GM21528 (cell line): Measurements from ENCODE around the gene DSG4.

ENCODE experiments used
- ATAC-seq: cut with Tn5 transposase; IDR thresholded peaks from one replicate; pipeline ENCODE4 v1.9.1; 2021; ENCODE audit warnings: mild to moderate bottlenecking, moderate library complexity; ENCODE audit not compliant: unreplicated experiment, low FRiP score

The DSG4 gene

GRCh38 chr18:31403409-31403808, 26.8 kb downstream of the DSG4 start:
- ATAC-seq = no peak

GRCh38 chr18:31407649-31408048, 31.1 kb downstream of the DSG4 start:
- no peak for ATAC-seq

GRCh38 chr18:31409276-31409675, 32.7 kb downstream of the DSG4 start:
- ATAC-seq = no peak

- no peak for ATAC-seq
Observed at GRCh38 chr18:31410716-31411483, 34.3 kb downstream of the DSG4 start.

- ATAC-seq = no peak
Observed at GRCh38 chr18:31413137-31413536, 36.6 kb downstream of the DSG4 start.

- ATAC-seq = no peak
Observed at GRCh38 chr18:31417850-31418249, 41.3 kb downstream of the DSG4 start.

GRCh38 chr18:31419457-31419932, 42.9 kb downstream of the DSG4 start:
- ATAC-seq = no peak

GRCh38 chr18:31420032-31420431, 43.5 kb downstream of the DSG4 start:
- ATAC-seq = no peak

GRCh38 chr18:31420524-31420923, 43.9 kb downstream of the DSG4 start:
- no peak for ATAC-seq

- peak; percentile 70 for ATAC-seq
Observed at GRCh38 chr18:31424383-31424988, 47.9 kb downstream of the DSG4 start.

GRCh38 chr18:31426021-31426420, 49.4 kb downstream of the DSG4 start:
- ATAC-seq = no peak

GRCh38 chr18:31426871-31427406, 50.4 kb downstream of the DSG4 start:
- ATAC-seq = no peak

- no peak for ATAC-seq
Observed at GRCh38 chr18:31428211-31428610, 51.6 kb downstream of the DSG4 start.

- no peak for ATAC-seq
Observed at GRCh38 chr18:31429623-31430022, 53.0 kb downstream of the DSG4 start.

GRCh38 chr18:31430072-31430471, 53.5 kb downstream of the DSG4 start:
- no peak for ATAC-seq

- no peak for ATAC-seq
Observed at GRCh38 chr18:31430554-31430953, 54.0 kb downstream of the DSG4 start.

GRCh38 chr18:31432316-31432715, 55.7 kb downstream of the DSG4 start:
- ATAC-seq = no peak

GRCh38 chr18:31436825-31437224, 60.2 kb downstream of the DSG4 start:
- no peak for ATAC-seq

- ATAC-seq = no peak
Observed at GRCh38 chr18:31438402-31438801, 61.8 kb downstream of the DSG4 start.

GRCh38 chr18:31439807-31440325, 63.3 kb downstream of the DSG4 start:
- no peak for ATAC-seq

- ATAC-seq = no peak
Observed at GRCh38 chr18:31440787-31441186, 64.2 kb downstream of the DSG4 start.

- ATAC-seq = no peak
Observed at GRCh38 chr18:31441493-31441892, 64.9 kb downstream of the DSG4 start.
